Upper lobe of left lung (tissue), 6 donors: Measurements from ENCODE around the gene RER1. TPM values are rescaled to one million over a fixed set of nuclear protein-coding genes. Genes with fewer than 3 reads are reported as not detected.

ENCODE experiments used
- ATAC-seq, 2 donors: fragments of 200-7000 bp; cut with Tn5 transposase; one replicate each; pipeline ENCODE4 v1.9.1; 2022; ENCODE audit warnings: mild to moderate bottlenecking in 2 of 2, moderate library complexity in 2 of 2; ENCODE audit not compliant: low FRiP score in 2 of 2
- DNase-seq, 2 donors: peaks; one replicate each; pipeline ENCODE4 v3.0.0-alpha.2; 2019 to 2020
- H3K27ac ChIP-seq, 4 donors: fragments of 200-600 bp; sonication (generic); one replicate each; pipeline ENCODE4 v1.5.1; 2016 to 2019
- H3K27me3 ChIP-seq, 4 donors: fragments of 200-600 bp; sonication (generic); one replicate each; pipeline ENCODE4 v1.5.1; 2017 to 2019
- H3K36me3 ChIP-seq, 4 donors: fragments of 200-600 bp; sonication (generic); one replicate each; pipeline ENCODE4 v1.5.1; 2016 to 2019
- H3K4me1 ChIP-seq, 4 donors: fragments of 200-600 bp; sonication (generic); one replicate each; pipeline ENCODE4 v1.5.1; 2018 to 2019
- H3K4me3 ChIP-seq, 4 donors: fragments of 200-600 bp; sonication (generic); one replicate each; pipeline ENCODE4 v1.5.1; 2017 to 2019; ENCODE audit warnings: mild to moderate bottlenecking in 2 of 4, moderate library complexity in 1 of 4
- H3K9me3 ChIP-seq, 4 donors: fragments of 200-600 bp; sonication (generic); one replicate each; pipeline ENCODE4 v1.5.1; 2018 to 2019
- CTCF ChIP-seq, 6 experiments: fragments of 450-650 bp in 4 of 6; fragments of 200-600 bp in 2 of 6; sonication (generic) in 2 of 6; IDR thresholded peaks; one replicate each; pipeline ENCODE4 v1.5.1; 2016 to 2019; ENCODE audit warnings: antibody characterized with exemption in 6 of 6
- EP300 ChIP-seq, 4 donors: sonication (generic); formaldehyde crosslinking; IDR thresholded peaks; one replicate each; pipeline ENCODE4 v1.5.1; 2017; ENCODE audit warnings: antibody characterized with exemption in 4 of 4, control low read depth in 2 of 4
- POLR2A ChIP-seq, 4 donors: fragments of 450-650 bp; IDR thresholded peaks; one replicate each; pipeline ENCODE4 v1.5.1; 2016 to 2017; ENCODE audit warnings: antibody characterized with exemption in 4 of 4, mild to moderate bottlenecking in 2 of 4
- POLR2AphosphoS5 ChIP-seq, 2 donors: sonication (generic); formaldehyde crosslinking; IDR thresholded peaks; one replicate each; pipeline ENCODE4 v1.5.1; 2017; ENCODE audit warnings: antibody characterized with exemption in 2 of 2
- WGBS, 2 donors: methylation state at CpG; one replicate each; pipeline ENCODE4 v1.1.5; 2017 to 2018; 5-methylcytosine and 5-hydroxymethylcytosine counted together
- total RNA-seq, 6 donors: library from RNA; depleted of rRNA in 4 of 6; stranded (reverse); fragments of >200 nt in 4 of 6; gene quantifications; one replicate each; pipeline versions ENCODE4 v1.1.0 to v1.2.1, GENCODE V29; 2016 to 2021
- donor health status: DM: no; HTN: no; CAD: no; lungs with moderate emphysema.
- donor health status: DM: no; HTN: yes; CAD: no; lungs with severe emphysema.

Gene RER1
- total RNA-seq, 6 donors from 2014 or later = 48.2 to 133 (median 61.1) TPM

GRCh38 chr1:2427051-2427450 lies 35.4 kb downstream of the RER1 start:
- no peaks in the 10 kb centered on the region for H3K27me3 ChIP-seq
- WGBS, 2 donors = 77 to 82% methylated on average over 10 to 18 of the region's 18 CpGs
- DNase-seq (peak in 1 of 2 donors; percentile 79), ATAC-seq (no peak)
- no peak overlapping the region for H3K27ac ChIP-seq
- no peaks in the 10 kb centered on the region for H3K4me1 ChIP-seq
- TF ChIP-seq CTCF (IDR thresholded peaks at IDR 0.05) = no peak
- TF ChIP-seq POLR2AphosphoS5 (IDR thresholded peaks at IDR 0.05) = no peak
- no peak for TF ChIP-seq EP300 (IDR thresholded peaks at IDR 0.05)
- TF ChIP-seq POLR2A (IDR thresholded peaks at IDR 0.05) = no peak
- H3K36me3 ChIP-seq = no peaks in the 10 kb centered on the region
- peaks cover 0 to 11% (median 8%) of the 10 kb centered on the region in 4 donors for H3K9me3 ChIP-seq
- no peak overlapping the region for H3K4me3 ChIP-seq

GRCh38 chr1:2427976-2428375 lies 36.3 kb downstream of the RER1 start:
- Histone ChIP-seq H3K4me1 (no peaks in the 10 kb centered on the region), H3K27me3 (no peaks in the 10 kb centered on the region), H3K4me3 (no peak overlapping the region), H3K9me3 (peaks cover 0 to 11% (median 7%) of the 10 kb centered on the region in 4 donors), H3K27ac (no peak overlapping the region), H3K36me3 (no peaks in the 10 kb centered on the region)
- TF ChIP-seq POLR2AphosphoS5 (IDR thresholded peaks at IDR 0.05) (no peak), EP300 (IDR thresholded peaks at IDR 0.05) (no peak), CTCF (IDR thresholded peaks at IDR 0.05) (no peak), POLR2A (IDR thresholded peaks at IDR 0.05) (no peak)
- peak in 1 of 2 donors; percentile 53 for DNase-seq
- WGBS, 2 donors = 60 to 84% methylated on average over 3 to 10 of the region's 10 CpGs
- no peak for ATAC-seq

GRCh38 chr1:2428490-2428889 lies 36.8 kb downstream of the RER1 start:
- H3K4me1 ChIP-seq = no peaks in the 10 kb centered on the region
- TF ChIP-seq EP300 (IDR thresholded peaks at IDR 0.05) = no peak
- TF ChIP-seq POLR2AphosphoS5 (IDR thresholded peaks at IDR 0.05) = no peak
- TF ChIP-seq CTCF (IDR thresholded peaks at IDR 0.05) = no peak
- TF ChIP-seq POLR2A (IDR thresholded peaks at IDR 0.05) = no peak
- peak in 1 of 2 donors; percentile 81 for DNase-seq
- H3K27me3 ChIP-seq = no peaks in the 10 kb centered on the region
- 90 to 97% methylated on average over 13 to 15 of the region's 28 CpGs for WGBS, 2 donors
- ATAC-seq = no peak
- H3K36me3 ChIP-seq = no peaks in the 10 kb centered on the region
- no peak overlapping the region for H3K4me3 ChIP-seq
- H3K27ac ChIP-seq = no peak overlapping the region
- H3K9me3 ChIP-seq = peaks cover 0 to 11% (median 4%) of the 10 kb centered on the region in 4 donors

GRCh38 chr1:2429780-2430591 lies 38.3 kb downstream of the RER1 start:
- peaks cover 0 to 11% (median 2%) of the 10 kb centered on the region in 4 donors for H3K9me3 ChIP-seq
- H3K27ac ChIP-seq = no peak overlapping the region
- 72 to 77% methylated on average over 13 to 14 of the region's 20 CpGs for WGBS, 2 donors
- no peaks in the 10 kb centered on the region for H3K27me3 ChIP-seq
- no peaks in the 10 kb centered on the region for H3K36me3 ChIP-seq
- H3K4me1 ChIP-seq = no peaks in the 10 kb centered on the region
- TF ChIP-seq EP300 (IDR thresholded peaks at IDR 0.05) = no peak
- TF ChIP-seq CTCF (IDR thresholded peaks at IDR 0.05) = peak in 3 of 6 experiments; percentile 16 to 38 (median 35)
- no peak for ATAC-seq
- H3K4me3 ChIP-seq = no peak overlapping the region
- peak in 1 of 2 donors; percentile 67 for DNase-seq

- no peaks in the 10 kb centered on the region for H3K27me3 ChIP-seq
- no peaks in the 10 kb centered on the region for H3K36me3 ChIP-seq
- no peak overlapping the region for H3K27ac ChIP-seq
- DNase-seq (peak in 1 of 2 donors; percentile 55), ATAC-seq (no peak)
- 73 to 81% methylated on average over 4 to 10 of the region's 10 CpGs for WGBS, 2 donors
- H3K4me3 ChIP-seq = no peak overlapping the region
- no peak for TF ChIP-seq POLR2A (IDR thresholded peaks at IDR 0.05)
- TF ChIP-seq EP300 (IDR thresholded peaks at IDR 0.05) = no peak
- TF ChIP-seq POLR2AphosphoS5 (IDR thresholded peaks at IDR 0.05) = no peak
- TF ChIP-seq CTCF (IDR thresholded peaks at IDR 0.05) = no peak
- H3K4me1 ChIP-seq = no peaks in the 10 kb centered on the region
- H3K9me3 ChIP-seq = peaks cover 0 to 11% (median 2%) of the 10 kb centered on the region in 4 donors
Observed at GRCh38 chr1:2430592-2430973, 38.9 kb downstream of the RER1 start.
